GM11168 (cell line): ENCODE results near the gene PRKRIP1.
"Not testable (repeated sequence)": the region's sequence is repeated elsewhere in the genome, so short reads cannot be mapped to it uniquely, and the experiment has no call there.

Experiments used
- in situ Hi-C: fragments of 300-500 bp; cut with MboI; formaldehyde crosslinking; loops from one replicate; pipeline ENCODE4 v1.12.0; 2022; ENCODE audit warnings: low sequenced_read_pairs; ENCODE audit not compliant: unreplicated experiment

PRKRIP1 gene, protein sequence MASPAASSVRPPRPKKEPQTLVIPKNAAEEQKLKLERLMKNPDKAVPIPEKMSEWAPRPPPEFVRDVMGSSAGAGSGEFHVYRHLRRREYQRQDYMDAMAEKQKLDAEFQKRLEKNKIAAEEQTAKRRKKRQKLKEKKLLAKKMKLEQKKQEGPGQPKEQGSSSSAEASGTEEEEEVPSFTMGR

DNA sequence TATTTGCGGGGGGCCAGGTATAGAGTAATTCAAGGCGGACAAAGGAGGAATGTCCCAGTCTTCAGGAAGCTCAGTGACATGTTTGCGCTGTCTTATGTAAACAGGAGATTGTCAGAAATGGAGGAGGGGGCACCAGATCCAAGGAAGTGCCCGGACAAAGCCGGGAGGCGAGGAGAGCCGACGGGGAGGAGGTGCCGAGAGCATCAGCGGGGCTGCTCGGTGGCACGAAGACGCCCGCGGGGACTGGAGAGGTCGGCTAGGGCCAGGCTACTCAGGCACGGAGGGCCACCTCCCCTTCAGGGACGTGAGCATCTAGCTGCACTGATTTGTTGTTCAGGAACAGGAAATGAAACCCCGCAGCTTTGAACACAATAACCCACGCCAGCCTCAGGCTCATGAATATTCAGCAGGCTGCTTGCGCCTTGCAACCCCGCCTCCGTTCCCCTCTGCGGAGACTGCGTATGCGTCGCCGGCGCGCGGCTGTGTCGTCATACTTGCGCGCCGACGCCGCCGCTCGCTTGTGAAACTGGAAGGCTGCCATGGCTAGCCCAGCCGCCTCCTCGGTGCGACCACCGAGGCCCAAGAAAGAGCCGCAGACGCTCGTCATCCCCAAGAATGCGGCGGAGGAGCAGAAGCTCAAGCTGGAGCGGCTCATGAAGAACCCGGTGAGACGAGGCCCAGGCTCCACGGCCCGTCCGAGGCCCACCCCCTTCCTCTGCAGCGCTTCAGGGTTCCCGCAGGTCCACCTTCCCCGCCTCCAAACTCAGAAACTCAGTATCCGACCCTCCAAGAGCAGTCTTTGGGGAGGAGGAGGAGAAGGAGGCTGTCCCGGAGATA, at the start of gene PRKRIP1:
Gene PRKRIP1 (plus strand): TSS at position 491 of the 837 bp plus-strand sequence. CDS start 49 bp downstream, at position 540.
- in situ Hi-C loops, result loop anchor here (25.0 kb wide), 1 partner anchor 859 kb away; no protein-coding TSS in a partner anchor

DNA sequence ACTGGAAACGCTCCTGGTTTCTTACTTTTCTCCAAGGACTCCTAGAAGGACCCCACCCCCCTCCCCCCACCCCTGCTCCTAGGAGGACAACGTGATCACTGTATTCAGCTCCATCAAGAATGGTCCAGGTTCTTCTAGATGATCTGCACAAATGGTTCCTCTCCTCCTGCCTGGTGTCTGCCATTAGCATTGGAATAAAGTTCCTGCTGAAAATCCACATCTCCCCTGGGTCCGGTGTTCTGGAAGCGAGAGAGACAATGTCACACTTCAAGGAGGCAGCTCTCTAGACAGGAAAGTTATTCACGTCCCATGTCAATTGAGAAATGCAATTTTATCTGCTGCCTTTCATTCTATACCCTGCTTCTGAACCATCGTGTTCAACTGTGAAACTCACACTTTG, 49.2 kb upstream of the PRKRIP1 start:
- in situ Hi-C loops, result not testable (repeated sequence)

DNA sequence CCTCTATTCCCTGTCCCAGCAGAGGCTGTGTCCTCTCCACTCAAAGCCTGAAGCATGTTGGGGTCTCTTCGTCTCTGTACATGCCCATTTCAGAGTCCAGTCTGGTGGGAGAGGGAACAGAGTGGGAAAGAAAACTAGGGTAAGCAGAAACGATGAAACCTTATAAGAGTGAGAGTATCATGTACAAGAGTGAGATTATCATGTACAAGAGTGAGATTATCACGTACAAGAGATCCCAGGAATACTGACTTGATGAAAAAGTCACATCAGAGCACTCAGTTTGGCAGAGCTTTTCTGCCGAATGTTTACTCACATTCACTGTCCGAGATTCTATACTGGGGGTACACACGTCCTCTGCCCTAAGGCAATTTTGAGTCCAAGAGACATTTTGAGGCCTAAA, 39.8 kb upstream of the PRKRIP1 start, which contains the start of gene SPDYE6:
Gene SPDYE6 (minus strand): TSS at position 101 of the 400 bp plus-strand sequence. CDS start 421 bp downstream, outside the sequence.
- in situ Hi-C loops, result not testable (repeated sequence)

DNA sequence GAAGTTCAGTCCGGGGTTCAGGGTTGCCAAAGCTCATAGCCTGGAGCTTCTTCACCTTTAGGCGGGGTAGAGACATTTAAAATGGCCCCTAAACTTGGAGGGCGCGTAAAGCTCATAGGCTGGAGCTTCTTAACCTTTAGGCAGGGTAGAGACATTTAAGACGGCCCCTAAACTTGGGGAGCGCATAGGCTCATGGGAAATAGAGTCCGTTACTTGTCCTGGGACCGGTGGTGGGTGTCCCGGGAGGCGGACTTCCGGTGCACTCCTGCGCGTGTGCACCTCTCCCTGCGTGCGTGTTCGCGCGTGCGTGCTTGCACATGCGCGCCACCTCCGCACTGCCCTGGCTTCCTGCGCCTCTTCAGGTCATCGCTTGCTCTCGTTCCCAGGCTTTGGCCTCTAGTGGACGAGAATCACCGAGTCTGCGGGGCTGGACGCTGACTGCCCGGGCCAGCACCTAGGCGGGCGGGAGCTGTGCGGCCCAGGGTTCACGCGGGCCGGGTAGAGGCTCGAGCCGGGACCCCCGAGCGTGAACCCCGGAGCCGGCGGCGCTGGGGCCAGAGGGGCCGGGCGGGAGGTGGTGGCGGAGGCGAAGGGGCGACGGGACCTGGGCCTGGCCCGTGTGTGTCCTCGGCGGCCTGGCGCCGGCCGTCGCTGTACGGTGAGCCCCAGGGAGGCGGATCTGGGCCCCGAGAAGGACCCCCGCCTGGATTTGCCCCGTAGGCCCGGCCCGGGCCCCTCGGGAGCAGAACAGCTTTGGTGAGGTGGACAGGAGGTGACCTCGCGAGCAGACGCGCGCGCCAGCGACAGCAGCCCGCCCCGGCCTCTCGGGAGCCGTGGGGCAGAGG, 32.4 kb upstream of the PRKRIP1 start:
- in situ Hi-C loops, result not testable (repeated sequence)

DNA sequence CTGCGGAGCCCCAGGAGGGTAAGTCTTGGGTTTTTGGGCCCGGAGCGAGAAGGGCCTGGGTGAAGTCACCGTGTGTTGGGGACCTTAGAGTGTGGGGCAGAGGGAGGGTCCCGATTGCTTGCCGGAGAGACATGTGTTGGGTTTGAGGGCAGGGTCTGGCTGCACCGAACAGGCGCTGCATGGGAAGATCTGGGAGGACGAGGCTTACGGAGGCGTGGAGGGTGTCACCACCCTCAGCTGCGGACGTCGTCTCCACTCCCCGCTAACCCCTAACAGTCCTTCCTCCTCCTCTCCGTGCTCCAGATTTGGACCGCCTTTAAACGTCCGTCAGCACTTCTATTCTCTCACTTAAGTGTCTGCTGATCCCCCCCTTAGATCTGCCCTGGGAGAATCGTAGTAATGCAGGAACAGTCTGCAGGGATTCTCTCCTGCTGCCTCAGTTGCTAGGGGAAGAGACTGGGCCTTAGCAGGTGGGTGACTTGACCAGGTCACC, 31.7 kb upstream of the PRKRIP1 start:
- in situ Hi-C loops, result not testable (repeated sequence)

DNA sequence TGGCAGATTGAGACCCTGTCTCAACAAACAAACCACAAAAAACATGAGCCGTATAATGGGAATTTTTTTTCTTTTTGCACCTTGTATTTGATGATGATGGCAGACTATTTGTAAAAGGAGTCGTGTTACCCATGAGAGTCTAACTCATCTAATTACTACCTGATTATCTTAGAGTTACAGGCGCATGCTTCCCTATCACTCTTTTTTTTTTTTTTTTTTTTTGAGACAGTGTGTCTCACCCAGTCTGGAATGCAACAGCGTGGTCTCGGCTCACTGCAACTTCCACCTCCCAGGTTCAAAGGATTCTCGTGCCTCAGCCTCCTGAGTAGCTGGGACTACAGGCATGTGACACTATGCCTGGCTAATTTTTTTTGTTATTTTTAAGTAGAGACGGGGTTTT, 30.8 kb upstream of the PRKRIP1 start:
- in situ Hi-C loops, result not testable (repeated sequence)

DNA sequence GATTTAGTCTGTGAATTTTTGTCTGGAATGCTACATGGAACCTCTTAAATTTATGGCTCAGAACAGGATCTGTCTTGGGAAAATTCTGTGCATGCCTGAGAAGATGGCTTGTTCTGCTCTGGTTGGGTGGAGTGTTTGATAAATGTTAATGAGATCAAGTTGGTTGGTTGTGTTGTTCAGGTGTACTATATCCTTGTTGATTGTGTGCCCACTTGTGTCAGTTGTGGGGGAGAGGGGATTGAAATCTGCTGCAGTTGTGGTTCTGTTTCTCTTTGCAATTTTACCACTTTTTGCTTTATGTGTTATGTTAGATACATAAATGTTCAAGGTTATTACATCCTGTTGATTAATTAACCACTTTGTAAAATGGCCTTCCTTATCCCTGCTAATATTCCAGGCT, 26.1 kb upstream of the PRKRIP1 start:
- in situ Hi-C loops, result not testable (repeated sequence)

DNA sequence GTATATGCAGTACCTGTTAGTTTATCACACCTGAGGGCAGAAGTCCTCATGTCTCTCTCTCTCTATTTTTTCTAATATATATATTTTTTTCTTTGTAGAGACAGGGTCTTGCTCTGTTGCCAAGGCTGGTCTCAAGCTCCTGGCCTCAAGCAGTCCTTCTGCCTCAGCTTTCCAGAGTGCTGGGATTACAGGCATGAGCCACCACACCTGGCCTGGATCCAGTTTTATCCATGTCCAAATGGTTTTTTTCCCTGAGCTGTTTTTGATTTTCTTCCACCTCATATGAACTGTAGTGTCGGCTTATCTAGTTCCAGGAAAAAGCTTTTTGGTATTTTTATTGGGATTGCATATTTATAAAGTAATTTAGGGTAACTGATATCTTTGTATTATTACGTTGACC, 23.4 kb upstream of the PRKRIP1 start:
- in situ Hi-C loops, result not testable (repeated sequence)

DNA sequence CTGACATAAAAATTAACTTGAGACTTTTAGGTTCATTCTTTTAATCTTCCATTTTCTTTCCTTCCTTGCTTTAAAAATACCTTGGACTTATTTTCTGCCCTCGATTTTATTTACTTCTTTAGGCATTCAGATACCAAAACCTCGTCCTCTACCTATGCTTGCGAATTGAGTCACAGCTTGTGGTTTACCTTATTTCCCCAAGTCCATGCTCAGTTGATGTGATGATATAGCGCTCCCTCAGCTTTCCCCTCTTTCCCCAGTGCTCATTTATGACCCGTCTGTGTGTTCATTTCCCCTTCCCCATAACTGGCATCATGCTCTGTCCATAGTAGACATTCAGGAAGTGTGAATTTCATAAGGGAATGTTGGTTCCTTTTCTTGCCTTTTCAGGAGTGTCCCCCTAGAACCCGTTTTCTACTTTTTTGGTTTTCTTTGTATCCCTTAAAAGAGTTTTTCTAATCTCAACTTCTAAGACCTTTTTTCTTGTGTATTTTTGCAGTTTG, 19.1 kb upstream of the PRKRIP1 start:
- in situ Hi-C loops, result loop anchor here (25.0 kb wide), 1 partner anchor 840 kb away; no protein-coding TSS in a partner anchor

DNA sequence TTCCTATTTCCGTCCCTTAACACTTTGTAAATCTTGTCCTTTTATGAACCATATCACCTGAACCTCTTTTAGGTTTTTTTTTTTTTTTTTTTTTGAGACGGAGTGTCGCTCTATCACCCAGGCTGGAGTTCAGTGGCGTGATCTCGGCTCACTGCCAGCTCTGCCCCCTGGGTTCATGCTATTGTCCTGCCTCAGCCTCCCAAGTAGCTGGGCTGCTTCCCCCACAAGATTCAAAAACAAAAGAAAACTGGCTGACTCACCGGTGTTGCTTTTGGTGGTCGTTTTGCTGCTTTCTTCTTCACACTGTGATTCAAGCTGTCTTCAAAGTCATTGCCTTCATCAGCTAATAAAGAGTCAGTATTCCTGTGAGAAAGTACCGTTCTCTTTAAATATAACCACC, 15.3 kb upstream of the PRKRIP1 start:
- in situ Hi-C loops, result loop anchor here (5.0 to 25.0 kb wide), 2 partner anchors 54 to 844 kb away; no protein-coding TSS in a partner anchor

DNA sequence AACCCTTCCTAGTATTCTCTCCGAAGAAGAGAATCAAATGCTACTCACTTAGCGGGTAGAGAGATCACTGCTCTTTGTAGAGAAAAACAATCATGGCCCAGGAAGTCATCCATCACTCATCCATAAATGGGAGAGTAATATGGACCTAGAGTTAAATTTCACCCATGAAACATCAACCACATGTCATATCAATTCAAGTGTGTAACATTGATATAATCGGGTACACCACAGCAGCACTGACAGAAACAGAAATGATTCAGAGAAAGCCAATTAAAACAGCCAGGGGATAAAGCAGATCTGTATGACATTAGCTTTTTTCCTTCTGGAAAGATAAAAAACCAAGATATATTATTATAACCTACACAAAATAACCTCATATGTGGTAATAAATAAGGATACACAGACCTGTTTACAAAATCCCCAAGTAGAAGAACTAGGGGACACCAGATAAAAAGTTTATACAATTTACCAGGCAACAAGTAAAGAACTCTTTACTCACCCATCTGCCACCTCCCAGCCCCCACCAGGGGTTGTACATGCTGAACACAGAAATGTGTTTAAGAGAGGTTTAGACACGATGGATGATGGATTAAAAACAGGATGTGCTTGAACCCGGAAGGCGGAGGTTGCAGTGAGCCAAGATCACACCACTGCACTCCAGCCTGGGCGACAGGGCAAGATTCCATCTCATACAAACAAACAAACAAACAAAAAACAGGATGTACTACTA, 14.3 kb upstream of the PRKRIP1 start:
- in situ Hi-C loops, result loop anchor here (5.0 to 25.0 kb wide), 2 partner anchors 55 to 845 kb away; no protein-coding TSS in a partner anchor

DNA sequence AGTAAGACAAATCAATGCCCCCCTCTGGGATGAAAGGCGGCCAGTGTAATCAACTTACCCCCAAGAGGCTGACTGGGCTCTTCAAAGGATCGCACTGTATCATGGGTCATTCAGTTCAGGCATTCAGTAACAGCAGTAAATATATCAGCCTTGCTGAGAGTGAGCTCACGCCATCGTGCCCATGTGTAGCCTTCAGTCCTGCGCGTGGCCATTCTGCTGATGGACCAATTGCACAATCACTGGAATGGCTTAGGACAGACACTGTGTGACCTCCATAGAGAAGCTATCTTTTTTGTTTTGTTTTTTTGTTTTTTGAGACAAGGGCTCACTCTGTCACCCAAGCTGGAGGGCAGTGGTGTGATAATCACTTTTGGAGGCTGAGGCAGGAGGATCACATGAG, 9.1 kb upstream of the PRKRIP1 start:
- in situ Hi-C loops, result loop anchor here (25.0 kb wide), 1 partner anchor 850 kb away; no protein-coding TSS in a partner anchor

DNA sequence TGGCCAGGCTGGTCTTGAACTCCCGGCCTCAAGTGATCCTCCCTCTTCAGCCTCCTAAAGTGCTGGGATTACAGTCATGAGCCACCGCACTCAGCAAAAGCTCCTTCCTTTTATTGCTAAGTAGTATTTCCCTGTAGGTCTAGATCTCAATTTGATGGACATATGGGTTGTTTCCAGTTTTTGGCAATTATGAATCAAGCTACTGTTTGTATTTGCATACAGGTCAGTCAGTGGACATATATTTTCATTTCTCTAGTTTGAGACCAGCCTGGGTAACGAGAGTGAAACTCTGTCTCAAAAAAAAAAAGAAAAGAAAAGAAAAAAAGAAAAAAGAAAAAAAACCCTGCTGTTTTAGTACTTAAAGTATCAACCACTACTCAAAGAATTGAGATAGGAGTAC, 6.4 kb upstream of the PRKRIP1 start:
- in situ Hi-C loops, result loop anchor here (5.0 to 25.0 kb wide), 2 partner anchors 108 to 853 kb away; no protein-coding TSS in a partner anchor

DNA sequence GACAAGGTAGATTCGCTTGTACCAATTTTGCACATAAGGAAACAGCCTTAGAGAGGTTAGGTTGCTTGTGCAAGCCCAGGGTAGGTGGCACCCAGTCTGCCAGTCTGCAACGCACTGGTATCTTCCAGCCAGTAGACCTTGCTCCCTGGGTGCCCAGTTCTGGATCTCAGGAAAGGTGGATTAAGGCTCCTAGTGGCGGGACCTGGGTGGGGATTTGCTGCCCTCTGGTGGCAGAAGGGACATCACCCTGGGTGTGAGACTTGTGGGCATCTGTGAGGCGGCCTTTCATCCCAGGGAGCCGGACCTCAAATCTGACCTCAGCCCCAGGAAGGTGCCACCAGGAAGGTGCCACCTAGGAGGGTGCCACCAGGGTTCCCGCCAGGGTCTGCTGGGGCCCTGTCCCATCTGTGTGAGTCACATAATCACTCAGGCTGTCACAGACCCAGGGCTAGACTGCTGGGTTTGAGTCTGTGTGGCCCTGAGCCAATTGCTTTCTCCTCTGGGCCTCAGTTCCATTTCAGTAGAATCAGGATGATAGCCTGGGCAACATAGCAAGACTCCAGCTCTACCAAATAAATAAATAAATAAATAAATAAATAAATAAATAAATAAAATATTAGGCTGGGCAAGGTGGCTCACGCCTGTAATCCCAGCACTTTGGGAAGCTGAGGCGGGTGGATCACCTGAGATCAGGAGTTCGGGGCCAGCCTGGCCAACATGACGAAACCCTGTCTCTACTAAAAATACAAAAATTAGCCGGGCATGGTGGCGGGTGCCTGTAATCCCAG, 5.3 kb upstream of the PRKRIP1 start:
- in situ Hi-C loops, result loop anchor here (5.0 to 25.0 kb wide), 2 partner anchors 109 to 854 kb away; no protein-coding TSS in a partner anchor

DNA sequence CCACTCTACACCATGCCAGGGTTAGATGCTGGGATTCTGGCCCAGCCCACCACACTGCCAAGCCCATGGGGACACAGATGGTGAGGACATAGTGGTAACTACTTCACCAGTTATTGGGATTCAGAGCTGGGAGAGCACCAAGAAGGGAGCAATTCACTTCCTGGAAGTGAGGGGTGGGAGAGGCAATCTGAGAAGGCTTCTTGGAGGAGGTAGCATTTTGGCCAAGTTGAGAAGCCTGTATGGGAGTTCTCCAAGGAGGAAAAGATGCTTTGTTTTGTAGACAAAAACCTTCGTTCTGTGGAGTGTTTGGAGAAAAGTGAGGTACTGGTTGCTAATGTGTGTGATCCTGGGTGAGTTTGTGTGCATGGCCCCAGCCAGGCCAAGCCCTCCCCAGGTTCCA, 3.8 kb upstream of the PRKRIP1 start:
- in situ Hi-C loops, result loop anchor here (5.0 to 25.0 kb wide), 2 partner anchors 110 to 855 kb away; no protein-coding TSS in a partner anchor

DNA sequence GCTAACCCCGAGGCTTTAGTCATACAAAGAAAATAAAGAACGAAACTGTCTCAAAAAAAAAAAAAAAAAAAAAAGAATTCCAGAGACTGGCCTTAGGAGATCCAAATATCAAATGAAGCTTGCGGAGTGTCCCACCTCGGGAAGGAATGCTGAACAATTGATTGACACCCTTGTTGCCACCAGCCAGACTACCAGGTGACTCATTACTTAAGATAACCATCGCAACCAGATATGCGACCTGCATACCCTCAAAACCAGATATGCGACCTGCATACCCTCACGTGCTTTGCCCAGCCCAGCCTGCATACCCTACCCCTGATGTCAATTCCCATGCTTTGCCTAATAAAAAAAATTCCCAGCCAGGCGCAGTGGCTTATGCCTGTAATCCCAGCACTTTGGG, 2.7 kb upstream of the PRKRIP1 start:
- in situ Hi-C loops, result loop anchor here (5.0 to 25.0 kb wide), 2 partner anchors 111 to 856 kb away; no protein-coding TSS in a partner anchor

DNA sequence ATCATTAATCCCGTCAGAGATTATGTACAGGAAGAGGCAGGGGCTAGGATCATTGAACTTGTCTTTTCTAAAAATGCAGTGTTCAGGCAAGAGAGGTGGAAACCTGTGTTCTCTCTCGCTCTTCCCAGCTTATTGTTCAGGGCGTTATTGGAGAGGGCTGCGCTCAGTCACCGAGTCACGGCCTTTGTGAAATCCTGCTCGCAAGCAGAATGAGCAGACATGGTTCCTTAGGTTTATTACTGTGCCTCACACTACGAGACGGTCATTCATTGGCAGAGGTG, 631 bp upstream of the PRKRIP1 start:
- in situ Hi-C loops, result loop anchor here (25.0 kb wide), 1 partner anchor 858 kb away; no protein-coding TSS in a partner anchor

DNA sequence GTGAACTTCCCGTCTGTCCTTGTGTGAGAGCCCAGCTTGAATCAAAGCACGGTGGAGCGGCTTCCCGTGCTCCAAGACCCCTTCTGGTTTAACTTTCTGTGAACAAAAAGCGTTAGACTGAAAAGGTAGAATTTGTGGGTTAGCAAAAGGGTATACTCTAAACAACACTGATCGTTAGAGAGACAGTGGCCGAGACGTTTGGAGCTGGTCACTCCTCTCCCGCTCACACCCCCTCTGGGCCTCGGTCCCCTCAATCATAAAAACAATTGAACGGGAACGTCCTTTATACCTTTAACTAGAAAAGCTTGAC, 502 bp downstream of the PRKRIP1 start:
- in situ Hi-C loops, result loop anchor here (25.0 kb wide), 1 partner anchor 859 kb away; no protein-coding TSS in a partner anchor
